WI38 (cell line): ENCODE data around the gene POSTN.
"Not testable (repeated sequence)": the region's sequence is repeated elsewhere in the genome, so short reads cannot be mapped to it uniquely, and the experiment has no call there.

Source experiments
- H3K4me3 ChIP-seq: 2 replicates; pipeline ENCODE4 v1.5.1; 2011; ENCODE audit warnings: low read depth, mild to moderate bottlenecking, control low read depth, low read length
- TF ChIP-seq, protein P1 (sequence below): IDR thresholded peaks from 2 replicates; pipeline ENCODE4 v1.5.1; 2012; ENCODE audit warnings: low read depth, mild to moderate bottlenecking, control low read depth, low read length

The POSTN gene

DNA sequence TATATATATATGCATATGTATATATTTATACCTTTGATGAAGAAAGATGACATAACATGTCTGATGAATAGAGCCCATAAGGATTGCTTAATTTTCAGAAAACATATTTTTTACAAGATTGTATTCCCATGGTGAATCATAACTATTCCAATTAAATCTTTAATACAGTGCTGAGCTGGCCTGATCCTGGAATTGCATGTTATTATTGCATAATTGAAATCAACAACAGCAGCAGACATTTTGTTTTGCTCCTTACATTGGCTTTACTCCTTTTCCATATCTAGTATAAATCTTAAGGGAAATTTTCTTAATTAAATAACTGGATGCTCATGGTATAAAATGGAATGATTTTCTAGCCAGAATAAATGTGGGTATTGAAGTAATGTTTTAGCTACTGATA is 22.0 kb downstream of the POSTN start:
- TF ChIP-seq, protein P1, sequence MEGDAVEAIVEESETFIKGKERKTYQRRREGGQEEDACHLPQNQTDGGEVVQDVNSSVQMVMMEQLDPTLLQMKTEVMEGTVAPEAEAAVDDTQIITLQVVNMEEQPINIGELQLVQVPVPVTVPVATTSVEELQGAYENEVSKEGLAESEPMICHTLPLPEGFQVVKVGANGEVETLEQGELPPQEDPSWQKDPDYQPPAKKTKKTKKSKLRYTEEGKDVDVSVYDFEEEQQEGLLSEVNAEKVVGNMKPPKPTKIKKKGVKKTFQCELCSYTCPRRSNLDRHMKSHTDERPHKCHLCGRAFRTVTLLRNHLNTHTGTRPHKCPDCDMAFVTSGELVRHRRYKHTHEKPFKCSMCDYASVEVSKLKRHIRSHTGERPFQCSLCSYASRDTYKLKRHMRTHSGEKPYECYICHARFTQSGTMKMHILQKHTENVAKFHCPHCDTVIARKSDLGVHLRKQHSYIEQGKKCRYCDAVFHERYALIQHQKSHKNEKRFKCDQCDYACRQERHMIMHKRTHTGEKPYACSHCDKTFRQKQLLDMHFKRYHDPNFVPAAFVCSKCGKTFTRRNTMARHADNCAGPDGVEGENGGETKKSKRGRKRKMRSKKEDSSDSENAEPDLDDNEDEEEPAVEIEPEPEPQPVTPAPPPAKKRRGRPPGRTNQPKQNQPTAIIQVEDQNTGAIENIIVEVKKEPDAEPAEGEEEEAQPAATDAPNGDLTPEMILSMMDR, result no peak
- H3K4me3 ChIP-seq, result no peak overlapping the region

DNA sequence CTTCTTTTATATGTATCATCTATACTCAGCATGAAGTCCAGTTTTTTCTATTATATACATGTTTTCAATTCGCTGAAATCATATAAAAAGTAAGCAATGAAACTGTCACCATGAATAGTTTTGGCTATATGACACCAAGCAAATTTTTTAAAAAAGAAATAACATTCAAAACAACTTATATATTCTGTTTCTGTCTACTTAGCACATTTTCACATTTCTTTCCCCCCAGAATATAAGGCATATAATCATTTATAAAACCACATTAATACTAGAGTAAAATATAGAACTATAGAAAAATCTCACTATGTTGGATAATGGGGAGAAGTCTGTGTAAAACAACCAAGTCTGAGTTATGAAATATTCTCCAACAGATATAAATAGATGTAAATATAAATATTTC is 33.1 kb downstream of the POSTN start:
- TF ChIP-seq, protein P1, result no peak
- H3K4me3 ChIP-seq, result no peak overlapping the region

DNA sequence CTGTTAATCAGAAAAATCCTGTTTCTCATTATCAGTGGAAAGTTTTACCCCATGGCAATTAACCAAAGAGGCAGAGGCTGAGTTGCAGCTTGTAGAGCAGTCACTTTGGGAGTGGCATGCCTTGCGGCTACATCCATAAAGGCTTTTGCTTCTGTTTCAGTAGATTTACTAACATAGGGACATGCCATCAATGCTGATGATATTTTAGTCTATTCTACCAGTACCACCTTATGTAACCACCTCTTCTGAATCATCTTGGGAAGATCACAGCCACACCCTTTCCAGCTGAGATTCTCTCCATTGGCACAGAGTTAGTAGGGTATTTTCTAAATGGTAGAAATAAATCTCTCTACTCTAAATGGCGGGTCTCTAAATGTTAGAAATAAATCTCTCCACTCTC is 37.5 kb downstream of the POSTN start:
- no peak overlapping the region for H3K4me3 ChIP-seq
- TF ChIP-seq, protein P1, result no peak

DNA sequence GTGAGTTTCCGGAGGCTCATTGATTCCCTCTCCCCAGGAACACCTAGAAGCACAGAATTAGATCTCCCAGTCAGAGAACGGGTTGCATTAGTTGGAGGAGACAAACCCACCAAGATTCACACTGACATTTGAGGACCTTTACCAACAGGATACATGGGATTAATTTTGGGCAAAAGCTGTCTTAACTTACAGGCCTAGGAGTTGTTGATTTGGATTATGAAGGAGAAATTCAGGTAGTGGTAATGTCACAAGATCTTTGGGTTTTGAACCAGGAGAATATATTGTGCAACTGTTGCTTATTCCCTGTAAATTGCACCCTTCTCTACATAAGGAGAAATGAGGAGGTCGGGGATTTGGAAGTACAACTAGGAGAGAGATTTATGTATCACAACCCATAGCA is 38.0 kb downstream of the POSTN start:
- TF ChIP-seq, protein P1, result no peak
- H3K4me3 ChIP-seq, result no peak overlapping the region

DNA sequence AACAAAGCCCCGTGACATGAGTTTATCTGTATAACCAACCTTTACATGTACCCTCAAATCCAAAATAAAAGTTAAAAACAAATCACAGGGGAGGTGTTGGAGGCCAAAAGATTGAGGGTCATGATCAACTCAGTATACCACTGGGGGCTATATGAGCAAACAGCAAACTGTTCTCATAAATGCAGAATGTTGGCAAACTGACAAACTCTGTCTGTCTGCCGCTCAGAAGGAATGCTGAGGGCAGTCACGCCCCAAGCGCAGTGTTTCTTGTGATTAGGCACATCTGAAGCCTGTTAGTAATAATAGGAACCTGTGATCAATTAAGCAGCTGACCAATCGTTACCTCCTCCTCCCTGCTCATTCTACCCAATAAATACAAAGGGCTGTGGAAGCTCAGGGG is 39.8 kb downstream of the POSTN start:
- not testable (repeated sequence) for H3K4me3 ChIP-seq

DNA sequence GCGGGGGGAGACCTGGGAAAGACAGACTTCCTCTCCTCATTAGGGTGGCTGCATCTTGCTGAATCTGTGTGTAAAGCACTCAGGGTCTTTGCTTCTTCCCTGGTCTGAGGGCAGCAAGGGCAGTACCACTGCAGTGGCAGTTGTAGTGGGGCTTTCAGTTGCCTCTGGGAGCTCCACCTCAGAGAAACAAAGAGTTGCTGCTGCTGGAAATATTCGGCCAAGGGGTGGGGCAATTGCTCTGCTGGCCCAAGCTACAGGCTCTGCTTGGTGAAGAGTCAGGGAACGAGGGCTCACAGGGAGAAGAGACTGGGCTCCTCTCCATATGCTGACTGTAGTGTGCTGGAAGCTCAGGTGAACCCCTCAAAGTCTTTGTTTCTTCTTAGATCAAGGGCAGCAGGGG is 52.5 kb downstream of the POSTN start:
- TF ChIP-seq, protein P1, result no peak
- H3K4me3 ChIP-seq, result no peak overlapping the region

DNA sequence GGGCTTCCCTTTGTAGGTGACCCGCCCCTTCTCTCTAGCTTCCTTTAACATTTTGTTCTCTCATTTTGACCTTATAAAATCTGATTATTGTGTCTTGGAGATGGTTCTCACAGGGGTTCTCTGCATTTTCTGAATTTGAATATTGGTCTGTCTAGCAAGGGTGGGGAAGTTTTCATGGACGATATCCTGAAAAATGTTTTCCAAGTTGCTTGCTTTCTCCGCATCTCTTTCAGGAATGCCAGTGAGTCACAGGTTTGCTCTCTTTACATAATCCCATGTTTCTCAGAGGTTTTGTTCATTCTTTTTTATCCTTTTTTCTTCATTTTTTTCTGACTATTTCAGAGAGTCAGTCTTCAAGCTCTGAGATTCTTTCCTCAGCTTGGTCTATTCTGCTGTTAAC is 53.6 kb downstream of the POSTN start:
- H3K4me3 ChIP-seq, result no peak overlapping the region
- TF ChIP-seq, protein P1, result no peak

DNA sequence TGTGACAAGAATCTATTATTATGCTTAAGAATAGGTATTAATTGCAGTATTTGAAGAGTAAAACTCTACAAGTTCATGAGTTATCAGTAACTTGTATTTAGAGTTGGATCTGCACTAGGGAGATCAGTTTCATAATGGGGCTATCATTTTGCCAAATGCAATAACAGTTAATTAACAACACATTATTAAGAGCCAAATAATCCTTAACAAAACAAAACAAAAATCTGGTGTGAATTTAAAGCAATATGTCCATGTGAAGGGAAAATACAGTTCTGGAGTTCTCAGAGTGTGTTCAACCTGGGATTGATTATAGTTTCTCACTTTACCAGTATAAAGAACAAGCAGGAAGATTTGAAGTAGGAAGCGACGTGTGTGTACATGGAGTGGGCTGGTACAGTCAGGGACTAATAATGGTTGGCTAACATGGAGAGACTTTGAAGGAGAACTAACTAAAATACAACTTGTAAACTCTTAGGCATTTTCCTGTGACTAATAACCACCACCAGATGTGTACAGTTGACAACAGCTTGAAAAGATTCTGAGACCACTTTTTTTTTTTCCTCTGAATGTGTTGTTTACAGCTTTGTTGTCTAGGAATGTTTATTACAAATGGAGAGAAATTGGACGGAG is 58.5 kb downstream of the POSTN start:
- H3K4me3 ChIP-seq, result no peak overlapping the region
- TF ChIP-seq, protein P1, result no peak
